Fibroblast of upper back skin (primary cell): ENCODE results near the gene DYNLT2.
"Not testable (repeated sequence)": the region's sequence is repeated elsewhere in the genome, so short reads cannot be mapped to it uniquely, and the experiment has no call there.

ENCODE experiments used
- DNase-seq: peaks from one replicate; pipeline ENCODE4 v3.0.0-alpha.2; 2013

DYNLT2 gene

DNA sequence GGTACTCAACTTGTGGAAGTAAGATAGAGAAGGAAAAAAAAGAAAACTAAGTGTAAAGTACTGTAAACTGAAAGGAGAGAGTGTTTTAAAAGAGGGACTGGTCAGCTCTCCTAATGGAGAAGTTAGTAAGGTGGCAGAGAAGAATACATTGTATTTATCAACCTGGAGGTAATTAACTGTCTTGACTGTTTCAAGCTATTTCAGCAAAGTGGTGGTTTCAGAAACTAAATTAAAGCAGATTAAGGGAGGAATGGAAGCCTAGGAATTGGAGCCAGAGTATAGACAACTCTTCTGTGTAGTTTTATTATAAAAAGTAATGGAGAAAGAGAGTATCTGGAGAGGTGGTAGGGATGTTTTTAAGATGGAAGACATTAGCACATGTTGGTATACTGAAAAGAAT, 24.4 kb downstream of the DYNLT2 start:
- DNase-seq, result no peak

DNA sequence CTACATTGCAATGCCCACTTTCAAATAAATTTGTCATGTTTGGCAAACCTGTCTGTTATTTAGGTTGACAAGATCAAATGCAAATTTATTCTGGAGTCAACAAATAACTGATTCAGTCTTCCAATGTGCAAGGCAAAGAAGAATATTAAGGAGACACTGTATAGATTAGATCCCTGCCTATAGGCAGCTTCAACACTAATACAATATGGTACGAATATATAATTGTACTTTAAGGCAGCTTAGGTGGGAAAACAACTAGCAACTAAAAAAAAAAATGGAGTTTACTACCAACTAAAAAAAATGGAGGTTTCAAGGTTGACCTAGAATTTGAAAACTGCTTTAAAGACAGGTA, 25.3 kb downstream of the DYNLT2 start:
- DNase-seq, result no peak

DNA sequence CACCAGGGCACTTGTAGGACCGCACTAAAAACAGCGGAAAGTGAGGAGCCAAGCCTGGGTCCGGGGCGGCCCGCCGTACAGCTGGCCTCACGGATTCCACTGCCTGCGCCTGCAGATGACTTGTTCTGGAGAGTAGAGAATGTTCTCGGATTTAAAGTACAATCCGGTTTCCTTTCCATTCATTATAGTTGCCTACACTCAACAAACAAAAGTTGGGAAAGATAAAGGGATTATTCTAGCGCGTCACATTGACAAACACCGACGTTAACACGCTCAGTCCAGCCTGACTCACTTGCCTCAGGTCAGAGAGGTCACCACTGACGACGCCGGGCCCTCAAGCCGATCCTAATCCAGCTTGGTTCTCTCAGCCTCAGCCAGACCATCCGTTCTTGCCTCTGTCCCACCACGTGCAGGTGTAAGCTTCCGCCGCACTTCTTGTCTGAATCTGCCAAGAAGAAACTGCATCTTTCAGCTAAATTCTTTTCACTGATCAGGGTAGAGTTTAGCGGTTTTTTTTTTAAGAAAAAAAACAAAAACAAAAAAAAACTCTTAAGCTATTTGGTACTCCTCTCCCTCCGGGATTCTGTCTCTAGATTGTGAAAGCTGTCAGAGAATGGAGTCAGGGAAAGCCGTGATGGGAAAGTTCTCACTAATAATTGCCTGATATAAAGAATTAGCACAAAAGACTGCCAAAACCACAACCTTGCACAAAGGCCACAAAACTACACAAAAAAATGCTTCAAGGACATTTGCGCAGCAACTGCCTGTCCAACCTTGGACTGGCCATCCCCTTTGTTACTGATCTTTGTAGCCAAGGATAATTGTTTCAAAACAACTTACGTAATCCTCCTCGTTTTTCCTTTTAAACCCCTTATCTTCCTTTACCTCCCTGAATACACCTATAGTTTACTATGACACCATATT, 26.0 kb downstream of the DYNLT2 start:
- DNase-seq, result peak; percentile 7

DNA sequence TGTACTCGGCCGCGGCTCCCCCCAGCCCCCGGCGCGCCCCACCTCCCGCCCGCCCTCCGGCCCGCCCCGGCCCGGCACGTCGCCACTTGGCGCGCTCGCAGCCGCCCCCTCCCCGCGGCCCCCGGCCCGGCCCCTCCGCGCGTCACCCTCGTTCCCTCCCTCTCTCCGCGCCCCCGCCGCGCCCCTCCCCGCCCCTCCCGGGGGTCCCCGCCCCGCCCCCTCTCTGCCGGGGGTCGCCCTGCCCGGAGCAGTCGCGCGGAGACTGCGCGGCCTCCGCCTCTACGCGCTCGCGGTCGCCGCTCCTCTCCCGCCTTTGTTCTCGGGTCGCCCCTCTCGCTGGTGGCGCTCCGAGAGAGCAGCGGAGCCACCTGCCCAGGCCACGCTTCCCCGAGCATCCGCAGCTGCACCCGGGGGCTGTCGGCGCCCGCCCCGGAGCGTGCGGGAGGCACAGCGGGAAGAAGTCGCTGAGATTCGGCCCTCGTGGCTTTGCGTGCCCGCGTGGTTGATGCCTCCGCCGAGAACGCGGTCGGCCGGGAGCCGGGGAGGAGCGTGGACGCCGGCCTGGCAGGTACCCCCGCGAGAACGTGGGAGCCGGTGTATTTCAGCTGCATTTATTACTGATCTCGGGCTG, 26.8 kb downstream of the DYNLT2 start, which contains the start of gene PHF10:
PHF10 (minus strand) TSS at position 7 of the 631 bp plus-strand sequence. CDS start 569 bp downstream, outside the sequence.
- peak; percentile 19 for DNase-seq

DNA sequence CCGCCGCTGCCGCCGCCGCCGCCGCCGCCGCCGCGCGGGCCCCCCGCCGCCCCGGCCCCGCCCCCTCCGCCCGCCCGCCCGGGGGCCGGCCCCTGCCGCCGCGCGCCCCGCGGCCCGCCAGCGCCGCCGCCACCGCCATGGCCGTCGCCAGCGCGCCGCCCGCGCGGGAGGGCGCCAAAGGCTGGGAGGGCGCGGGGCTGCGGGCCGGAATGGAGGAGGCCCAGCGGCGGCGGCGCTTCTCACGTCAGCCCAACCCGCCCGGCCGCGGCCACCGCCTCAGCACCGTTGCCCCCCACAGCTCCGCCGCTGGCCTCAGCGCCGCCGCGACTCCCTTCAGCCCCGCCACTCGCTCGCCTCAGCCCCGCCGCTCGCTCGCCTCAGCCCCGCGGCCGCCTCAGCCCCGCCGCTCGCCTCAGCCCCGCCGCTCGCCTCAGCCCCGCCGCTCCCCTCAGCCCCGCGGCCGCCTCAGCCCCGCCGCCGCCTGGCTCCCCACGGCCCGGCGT, 27.3 kb downstream of the DYNLT2 start:
- DNase-seq, result peak; percentile 20

DNA sequence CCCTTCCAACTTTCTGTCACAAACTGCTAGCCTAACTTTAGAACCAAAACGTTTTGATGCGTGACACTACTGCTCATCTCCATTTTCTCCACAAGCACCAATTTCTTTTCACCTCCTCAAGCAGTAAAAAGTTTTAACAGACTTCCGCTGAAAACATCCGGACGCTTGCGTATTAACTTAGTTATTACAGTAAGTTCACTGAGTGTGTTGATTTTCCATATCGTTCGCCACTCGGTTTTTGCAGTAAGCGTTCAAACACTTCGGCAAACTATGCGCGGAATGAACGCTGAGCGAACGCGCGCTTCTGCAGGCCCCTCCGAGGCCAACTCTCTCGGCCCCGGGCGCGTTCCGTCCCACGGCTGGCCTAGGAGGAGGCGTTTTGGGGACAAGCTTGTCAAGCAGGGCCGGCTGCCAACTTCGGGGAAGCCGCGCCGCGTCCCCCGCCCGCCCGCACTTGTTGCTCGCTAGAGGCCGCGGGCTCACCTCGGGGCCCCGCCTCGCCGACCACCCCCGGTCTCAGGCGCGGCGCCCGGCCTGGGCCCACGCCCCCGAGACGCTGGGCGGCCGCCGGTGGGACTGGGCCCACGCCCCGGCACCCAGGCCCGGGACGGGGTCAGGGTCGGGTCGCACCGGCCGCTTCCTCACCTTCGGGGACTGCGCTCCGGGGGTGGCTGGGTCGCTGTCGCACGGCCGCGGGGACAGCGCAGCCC, 28.0 kb downstream of the DYNLT2 start:
- DNase-seq, result peak; percentile 59

DNA sequence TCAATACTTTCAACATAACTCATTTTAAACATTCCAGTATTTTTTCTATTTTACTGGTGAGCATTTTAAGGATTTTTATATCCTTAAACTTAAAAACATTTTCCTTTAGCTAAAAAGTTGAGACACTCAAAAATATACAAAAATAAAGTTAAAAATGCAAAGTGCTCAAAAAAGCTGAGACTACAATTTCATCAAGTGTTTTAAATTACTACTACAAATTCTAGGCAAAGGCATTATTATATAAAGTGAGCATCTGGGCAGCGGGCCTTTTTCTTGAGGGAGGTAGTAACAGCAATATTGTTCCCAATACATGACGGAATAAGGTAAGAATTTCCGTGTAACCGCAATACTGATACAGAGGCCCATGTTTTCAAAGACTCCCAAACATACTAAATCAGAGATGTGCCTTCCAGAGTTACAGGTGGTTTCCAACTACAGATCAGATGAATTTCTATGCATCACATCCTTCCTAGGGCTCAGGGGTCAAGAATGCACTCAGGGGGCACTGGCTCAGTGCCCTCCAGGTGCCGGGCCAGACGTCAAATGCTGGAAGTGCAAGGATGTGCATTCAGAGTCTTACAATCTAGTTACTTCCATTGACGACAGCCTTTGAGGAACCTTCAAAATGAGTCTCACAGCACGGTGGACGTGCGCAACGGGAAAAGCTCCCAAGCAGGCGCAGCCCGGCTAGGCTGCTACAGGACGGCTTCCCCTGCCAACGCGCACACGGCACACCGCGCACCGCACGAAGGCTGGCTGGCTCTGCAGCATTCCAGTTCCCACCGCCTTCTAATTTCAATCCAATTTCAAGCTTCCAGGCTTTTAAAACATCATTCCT, 28.8 kb downstream of the DYNLT2 start:
- peak; percentile 67 for DNase-seq

DNA sequence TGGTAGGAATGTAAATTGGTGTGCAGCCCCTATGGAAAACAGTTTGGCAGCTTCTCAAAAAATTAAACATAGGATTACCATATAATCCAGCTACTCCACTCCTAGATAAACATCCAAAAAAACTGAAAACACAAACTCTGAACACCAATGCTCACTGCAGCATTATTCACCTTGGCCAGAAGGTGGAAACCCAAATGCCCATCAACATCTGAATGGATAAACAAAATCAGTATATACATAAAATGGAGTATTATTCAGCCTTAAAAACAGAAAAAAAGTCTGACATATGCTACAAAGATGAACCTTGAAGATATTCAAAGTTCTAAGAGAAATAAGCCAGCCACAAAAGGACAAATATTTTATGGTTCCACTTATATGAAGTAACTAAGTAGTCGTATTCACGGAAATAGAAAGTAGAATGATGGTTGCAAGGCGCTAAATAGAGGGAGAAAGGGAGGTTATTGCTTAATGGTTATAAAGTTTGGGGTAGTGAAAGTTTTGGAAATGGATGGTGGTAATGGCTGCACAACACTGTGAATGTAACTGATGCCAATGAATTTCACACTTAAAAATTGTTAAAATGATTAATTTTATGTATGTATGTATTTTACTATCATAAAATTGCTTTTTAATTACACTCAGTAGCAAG, 31.0 kb downstream of the DYNLT2 start:
- no peak for DNase-seq

DNA sequence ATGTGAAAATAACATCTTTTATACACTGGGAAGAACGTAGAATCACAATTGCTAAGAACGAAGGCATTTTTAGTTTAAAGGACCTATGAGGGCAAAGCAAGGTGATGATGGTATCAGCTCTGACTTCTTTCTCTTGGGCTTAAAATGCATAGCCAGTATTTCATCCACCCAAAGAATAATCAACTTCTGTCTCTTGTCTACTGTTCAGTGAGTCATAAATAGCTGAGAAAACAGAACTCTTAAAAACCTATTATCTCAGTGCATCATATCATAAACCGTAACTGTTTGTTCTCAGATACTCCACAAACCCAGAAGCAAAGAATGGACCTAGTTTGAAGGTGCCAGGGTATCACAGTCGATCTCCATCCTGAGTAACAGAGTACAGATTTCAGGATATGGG, 32.3 kb downstream of the DYNLT2 start:
- DNase-seq, result no peak

DNA sequence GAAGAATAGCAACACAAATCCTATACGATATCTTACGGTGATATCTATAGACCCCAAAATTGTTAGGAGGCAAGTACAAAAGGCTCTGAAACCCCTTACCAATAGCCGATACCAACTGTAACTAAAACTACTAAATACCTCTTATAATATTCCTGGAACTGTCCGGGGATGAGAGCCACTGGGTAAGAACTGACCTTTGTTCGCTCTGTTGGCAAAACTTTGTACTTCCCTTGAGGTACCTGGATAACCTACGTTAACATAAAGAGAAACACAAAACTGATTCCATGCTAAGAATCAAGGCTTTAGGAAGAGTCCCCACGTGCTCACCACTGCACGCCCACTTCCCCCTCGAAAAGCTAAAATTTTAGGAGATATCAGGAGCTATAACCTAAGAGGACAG, 36.8 kb downstream of the DYNLT2 start:
- DNase-seq, result no peak

DNA sequence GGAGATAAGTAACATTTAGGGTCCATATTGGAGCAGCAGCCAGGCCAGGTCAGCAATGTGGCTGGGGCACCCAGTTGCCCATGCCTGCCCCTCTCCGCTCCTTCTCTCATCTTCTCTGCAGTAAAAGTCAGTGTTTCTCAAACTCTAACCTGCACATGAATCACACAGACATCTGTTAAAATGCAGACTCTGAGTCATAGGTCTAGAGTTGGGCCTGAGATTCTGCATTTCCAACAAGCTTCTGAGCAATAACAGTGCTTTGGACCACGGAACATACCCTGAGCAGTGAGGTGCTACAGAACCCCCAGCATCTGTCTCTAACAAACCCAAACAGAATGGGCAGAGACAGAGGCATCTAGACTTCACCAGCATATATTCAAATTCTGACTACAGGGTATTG, 37.2 kb downstream of the DYNLT2 start:
- no peak for DNase-seq

DNA sequence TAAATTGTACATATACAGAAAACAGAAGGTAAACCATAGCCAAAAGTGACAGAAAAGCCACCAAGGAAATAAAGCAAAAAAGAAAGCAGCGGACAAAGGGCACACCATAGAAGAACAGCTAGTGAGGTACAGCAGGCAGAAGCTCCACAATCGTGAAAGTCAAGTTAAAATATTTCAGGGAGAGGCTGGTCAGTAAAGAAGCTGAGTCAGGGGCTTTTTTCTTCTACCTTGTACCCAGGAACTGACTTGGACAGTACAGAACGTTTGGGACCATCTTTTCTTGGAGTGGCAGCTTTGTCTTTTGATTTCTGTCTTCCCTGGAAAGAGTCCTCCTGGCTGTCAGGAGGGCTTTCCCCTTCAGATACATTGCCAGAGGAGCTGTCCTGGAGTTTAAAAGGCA, 41.4 kb downstream of the DYNLT2 start:
- DNase-seq, result no peak

DNA sequence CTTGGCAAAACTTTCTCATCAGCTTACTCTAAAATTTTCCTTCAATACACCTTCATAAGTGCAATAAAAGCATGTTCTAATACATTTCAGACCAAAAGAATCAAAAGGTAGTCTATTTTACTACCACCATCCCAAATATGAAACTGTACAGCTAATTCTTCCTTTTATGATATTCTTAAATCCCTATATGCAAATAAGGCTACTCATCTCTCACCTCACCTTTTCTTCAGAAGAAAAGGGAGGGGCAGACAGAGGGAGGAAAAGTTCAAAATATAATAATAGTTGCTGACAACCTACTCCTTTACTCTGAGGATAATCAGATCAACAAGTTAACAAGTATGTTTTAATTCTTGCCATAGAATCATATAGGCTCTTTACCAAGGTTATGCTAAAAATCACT, 42.1 kb downstream of the DYNLT2 start:
- no peak for DNase-seq

DNA sequence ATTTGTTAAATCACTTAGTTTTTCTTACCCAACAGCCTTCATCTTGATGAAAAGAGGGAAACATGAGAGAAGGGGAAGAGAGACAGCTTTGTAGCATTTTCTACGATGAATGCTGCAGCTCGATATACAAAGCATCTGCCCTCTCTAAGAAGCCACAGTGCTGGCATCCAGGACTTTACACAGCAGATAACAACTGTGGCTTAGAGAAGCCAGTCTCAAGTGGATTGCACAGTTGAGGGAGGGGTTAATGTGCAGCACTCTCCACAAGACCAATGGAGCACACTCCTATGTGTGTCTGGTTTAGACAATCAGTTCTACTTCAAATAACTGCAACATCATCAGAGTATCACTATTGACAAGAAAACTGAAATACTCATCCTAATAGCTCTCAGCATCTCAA, 43.6 kb downstream of the DYNLT2 start:
- DNase-seq, result no peak

DNA sequence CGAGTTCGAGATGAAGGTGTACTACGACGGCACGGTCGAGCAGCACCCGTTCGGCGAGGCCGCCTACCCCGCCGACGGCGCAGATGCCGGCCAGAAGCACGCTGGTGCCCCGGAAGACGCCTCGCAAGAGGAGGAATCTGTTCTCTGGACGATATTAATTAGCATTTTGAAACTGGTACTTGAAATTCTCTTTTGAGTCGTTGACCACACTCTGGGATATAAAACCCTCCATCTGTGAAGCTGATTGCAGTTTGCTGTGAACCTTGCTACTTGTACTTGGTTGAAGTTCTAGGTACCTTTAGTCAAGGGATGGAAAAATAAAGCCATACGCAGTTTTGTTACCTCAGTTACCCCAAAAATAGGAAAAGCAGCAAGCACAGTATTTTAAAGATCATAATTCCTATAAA, 48.5 kb downstream of the DYNLT2 start:
- no peak for DNase-seq

DNA sequence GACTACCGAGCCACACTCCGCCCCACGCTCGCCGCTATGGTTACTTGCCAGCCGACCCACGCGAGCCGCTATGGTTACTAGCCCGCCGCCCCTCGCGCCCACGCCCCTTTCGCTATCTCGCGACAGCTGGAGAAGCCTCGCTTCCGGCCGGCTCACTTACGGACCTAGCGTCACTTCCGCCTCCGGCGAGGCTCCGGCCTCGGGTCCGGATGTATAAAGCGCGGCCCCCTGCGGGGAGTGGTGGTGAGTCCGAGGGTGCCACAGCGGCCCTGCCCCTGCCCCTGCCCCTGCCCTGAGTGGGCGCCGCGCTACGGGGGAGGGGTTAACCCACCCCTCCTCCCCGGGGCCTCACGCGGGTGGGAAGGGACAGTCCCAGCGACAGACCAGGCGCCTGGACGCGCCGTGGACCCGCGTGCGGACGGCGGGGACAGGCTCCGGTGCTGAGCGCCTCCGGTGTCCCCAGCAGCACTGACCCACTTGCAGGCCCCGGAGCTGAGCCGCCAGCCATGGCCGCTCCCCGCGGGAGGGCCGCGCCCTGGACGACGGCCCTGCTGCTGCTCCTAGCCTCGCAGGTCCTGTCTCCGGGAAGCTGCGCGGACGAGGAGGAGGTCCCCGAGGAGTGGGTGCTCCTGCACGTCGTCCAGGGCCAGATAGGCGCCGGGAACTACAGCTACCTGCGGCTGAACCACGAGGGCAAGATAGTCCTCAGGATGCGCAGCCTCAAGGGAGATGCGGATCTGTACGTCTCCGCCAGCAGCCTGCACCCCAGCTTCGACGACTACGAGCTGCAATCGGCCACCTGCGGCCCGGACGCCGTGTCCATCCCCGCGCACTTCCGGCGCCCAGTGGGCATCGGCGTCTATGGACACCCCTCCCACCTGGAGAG, 49.2 kb downstream of the DYNLT2 start, which contains the start of the genes C6orf120 and WDR27:
C6orf120 (plus strand) TSS at position 173 of the 886 bp plus-strand sequence; CDS start at position 507, 334 bp downstream.
WDR27 (minus strand) TSS at position 76 of the 886 bp plus-strand sequence. CDS start 13,024 bp downstream, outside the sequence.
- peak; percentile 94 for DNase-seq

DNA sequence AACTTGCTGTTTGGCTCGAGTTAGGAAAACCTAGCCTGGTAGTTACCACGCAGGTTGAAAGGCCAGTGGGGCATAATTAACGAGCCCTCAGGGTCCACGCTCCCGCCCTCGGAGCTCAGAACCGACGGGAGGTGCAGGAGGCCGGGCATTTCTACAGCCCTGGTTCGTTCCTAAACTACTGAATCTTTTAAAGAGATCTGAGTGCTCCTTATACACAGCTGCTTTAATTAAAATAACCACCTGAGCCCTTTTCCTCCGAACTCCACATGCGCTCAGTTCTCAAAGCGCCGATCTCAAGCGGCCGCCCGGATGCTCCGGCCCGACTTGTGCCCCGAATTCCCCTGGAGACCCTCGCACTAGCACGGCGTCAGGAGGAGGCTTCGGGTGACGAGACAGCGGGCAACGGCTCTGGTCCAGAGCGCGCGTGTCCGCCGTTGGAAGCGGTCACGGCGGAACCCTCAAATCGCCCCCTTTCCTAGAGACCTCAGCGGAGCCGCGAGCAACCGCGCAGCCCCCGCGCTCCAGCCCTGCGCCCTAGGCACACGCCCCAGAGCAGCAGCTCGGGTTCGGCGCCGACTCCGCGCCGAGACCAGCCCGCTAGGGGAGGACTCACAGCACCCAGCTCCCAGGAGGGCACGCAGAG, 49.9 kb downstream of the DYNLT2 start:
- DNase-seq, result no peak

DNA sequence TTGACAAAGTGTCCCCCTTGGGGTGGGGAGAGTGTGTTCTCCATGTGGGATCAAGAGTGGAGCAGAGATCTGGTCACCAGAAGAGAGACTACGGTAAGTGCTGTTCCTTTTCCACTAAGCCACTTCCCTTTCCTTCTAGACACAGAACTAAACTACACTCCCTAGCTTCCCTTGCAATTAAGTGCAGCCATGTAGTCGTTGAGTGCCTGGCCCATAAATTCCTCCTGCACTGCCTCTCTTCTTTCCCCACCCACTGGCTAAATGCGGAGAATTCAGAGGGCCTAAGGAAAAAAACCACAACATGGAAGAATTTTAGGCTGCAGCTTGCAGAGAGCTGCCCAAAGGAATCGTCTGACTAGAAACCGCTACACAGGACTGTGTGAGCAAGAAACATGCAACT, 51.1 kb downstream of the DYNLT2 start:
- DNase-seq, result peak; percentile 57

DNA sequence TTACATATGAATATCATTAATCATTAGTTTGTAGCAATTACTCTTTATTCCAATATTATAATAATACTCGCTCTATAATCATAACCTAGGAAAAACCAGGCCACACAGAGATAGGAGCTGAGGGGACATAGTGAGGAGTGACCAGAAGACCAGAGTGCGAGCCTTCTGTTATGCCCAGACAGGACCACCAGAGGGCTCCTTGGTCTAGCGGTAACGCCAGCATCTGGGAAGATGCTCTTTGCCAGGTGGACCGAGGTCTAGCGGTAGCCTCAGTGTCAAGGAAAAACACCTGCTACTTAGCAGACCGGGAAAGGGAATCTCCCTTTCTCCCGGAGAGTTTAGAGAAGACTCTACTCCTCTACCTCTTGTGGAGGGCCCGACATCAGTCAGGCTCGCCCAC, 54.3 kb downstream of the DYNLT2 start:
- DNase-seq, result not testable (repeated sequence)

DNA sequence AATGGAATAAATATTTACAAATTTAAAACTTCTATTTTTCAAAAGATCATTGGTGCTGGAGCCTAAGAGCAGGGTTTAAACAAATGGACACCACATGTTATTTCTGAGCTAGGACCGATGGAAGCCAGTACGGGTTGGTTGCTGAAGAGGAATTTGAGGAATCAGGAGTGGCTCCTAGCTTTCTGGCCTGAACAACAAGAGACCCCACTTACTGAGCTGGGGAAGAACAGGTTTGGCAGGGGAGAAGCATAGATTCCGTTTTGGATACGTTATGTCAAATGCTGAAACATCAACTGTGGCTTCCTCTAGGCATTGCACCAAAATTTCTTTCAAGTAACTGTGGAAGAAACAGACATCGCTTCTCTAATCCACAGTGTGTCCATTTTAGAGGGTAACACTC, 56.2 kb downstream of the DYNLT2 start:
- DNase-seq, result no peak
